Measurements from ENCODE around the gene HHAT.

The HHAT gene

DNA sequence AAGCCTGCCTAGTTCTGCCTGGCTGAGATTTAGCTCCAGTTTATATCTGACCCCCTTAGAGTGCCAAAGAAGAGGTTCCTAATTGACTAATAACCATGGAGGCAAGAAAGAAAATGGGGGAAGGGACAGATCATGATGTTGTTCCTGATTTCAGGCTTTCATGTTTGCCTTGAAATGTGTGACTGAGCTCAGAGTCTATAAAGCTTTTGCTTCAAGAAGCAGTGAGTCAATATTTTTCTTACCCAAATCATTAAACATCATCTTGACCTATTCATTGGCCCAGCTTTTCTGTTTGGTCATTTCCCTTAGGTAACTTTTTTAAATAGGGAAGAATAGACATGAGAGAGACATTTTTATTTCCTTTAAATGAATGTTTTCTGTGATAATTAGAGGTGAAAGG lies 55.9 kb downstream of the HHAT start:
- no peak overlapping the region for H3K4me2 ChIP-seq (ENCODE audit: low read depth, low read length)
- no peak for DNase-seq

DNA sequence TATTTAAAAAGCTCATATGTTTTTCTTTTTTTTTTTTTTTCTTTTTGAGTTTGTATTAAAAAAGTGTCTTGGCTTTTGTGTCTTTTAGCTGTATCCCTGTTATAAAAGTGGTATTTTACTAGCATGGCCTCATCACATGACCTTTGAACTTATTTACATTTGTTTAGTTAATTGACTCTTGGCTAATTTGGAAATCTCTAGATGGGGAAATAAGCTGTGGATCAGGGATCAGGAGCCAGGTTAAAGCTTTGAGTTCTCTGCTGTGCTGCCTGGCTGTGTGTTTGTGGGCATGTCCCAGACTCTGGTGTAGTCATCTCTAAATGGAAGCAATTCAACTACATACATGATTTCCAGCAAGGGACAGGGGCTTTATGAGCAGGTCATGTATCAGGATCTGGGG lies 56.5 kb downstream of the HHAT start:
- H3K9ac ChIP-seq (ENCODE audit: low read length) = no peak overlapping the region
- no peaks in the 10 kb centered on the region for H3K9me3 ChIP-seq (replicated peaks; ENCODE audit: insufficient read depth, low read length)
- H3K27me3 ChIP-seq (replicated peaks; ENCODE audit: insufficient read depth, low read length) = no peaks in the 10 kb centered on the region
- H3K79me2 ChIP-seq (ENCODE audit: low read length) = no peaks in the 10 kb centered on the region
- no peak overlapping the region for H3K4me3 ChIP-seq (ENCODE audit: low read length)
- no peaks in the 10 kb centered on the region for H3F3A ChIP-seq (ENCODE audit: insufficient read depth, low read length)
- no peak overlapping the region for H3K27ac ChIP-seq (ENCODE audit: low read length)
- no peaks in the 10 kb centered on the region for H3K36me3 ChIP-seq (replicated peaks; ENCODE audit: insufficient read depth, low read length)
- TF ChIP-seq EZH2 (optimal IDR thresholded peaks at IDR 0.05; ENCODE audit: low read depth, low read length) = no peak
- H3K4me2 ChIP-seq (ENCODE audit: low read depth, low read length) = no peak overlapping the region
- no peak overlapping the region for H2AFZ ChIP-seq (ENCODE audit: low read length)
- DNase-seq = no peak
- no peaks in the 10 kb centered on the region for H3K4me1 ChIP-seq (ENCODE audit: low read length)
- H4K20me1 ChIP-seq (ENCODE audit: insufficient read depth, low read length) = no peaks in the 10 kb centered on the region
- no peaks in the 10 kb centered on the region for H3K9me2 ChIP-seq (replicated peaks; ENCODE audit: insufficient read depth, low read length)

More for the DNA sequence above, 55.9 kb downstream of the HHAT start:
- Histone ChIP-seq H4K20me1 (ENCODE audit: insufficient read depth, low read length) (no peaks in the 10 kb centered on the region), H3K9me2 (replicated peaks; ENCODE audit: insufficient read depth, low read length) (no peaks in the 10 kb centered on the region), H3F3A (ENCODE audit: insufficient read depth, low read length) (no peaks in the 10 kb centered on the region), H2AFZ (ENCODE audit: low read length) (no peak overlapping the region), H3K4me3 (ENCODE audit: low read length) (no peak overlapping the region), H3K27ac (ENCODE audit: low read length) (no peak overlapping the region), H3K79me2 (ENCODE audit: low read length) (no peaks in the 10 kb centered on the region), H3K4me1 (ENCODE audit: low read length) (no peaks in the 10 kb centered on the region), H3K9ac (ENCODE audit: low read length) (no peak overlapping the region), H3K36me3 (replicated peaks; ENCODE audit: insufficient read depth, low read length) (no peaks in the 10 kb centered on the region), H3K9me3 (replicated peaks; ENCODE audit: insufficient read depth, low read length) (no peaks in the 10 kb centered on the region), H3K27me3 (replicated peaks; ENCODE audit: insufficient read depth, low read length) (no peaks in the 10 kb centered on the region)
- TF ChIP-seq, protein P1, sequence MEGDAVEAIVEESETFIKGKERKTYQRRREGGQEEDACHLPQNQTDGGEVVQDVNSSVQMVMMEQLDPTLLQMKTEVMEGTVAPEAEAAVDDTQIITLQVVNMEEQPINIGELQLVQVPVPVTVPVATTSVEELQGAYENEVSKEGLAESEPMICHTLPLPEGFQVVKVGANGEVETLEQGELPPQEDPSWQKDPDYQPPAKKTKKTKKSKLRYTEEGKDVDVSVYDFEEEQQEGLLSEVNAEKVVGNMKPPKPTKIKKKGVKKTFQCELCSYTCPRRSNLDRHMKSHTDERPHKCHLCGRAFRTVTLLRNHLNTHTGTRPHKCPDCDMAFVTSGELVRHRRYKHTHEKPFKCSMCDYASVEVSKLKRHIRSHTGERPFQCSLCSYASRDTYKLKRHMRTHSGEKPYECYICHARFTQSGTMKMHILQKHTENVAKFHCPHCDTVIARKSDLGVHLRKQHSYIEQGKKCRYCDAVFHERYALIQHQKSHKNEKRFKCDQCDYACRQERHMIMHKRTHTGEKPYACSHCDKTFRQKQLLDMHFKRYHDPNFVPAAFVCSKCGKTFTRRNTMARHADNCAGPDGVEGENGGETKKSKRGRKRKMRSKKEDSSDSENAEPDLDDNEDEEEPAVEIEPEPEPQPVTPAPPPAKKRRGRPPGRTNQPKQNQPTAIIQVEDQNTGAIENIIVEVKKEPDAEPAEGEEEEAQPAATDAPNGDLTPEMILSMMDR (IDR thresholded peaks at IDR 0.05; ENCODE audit: low read length) = no peak
- TF ChIP-seq EZH2 (optimal IDR thresholded peaks at IDR 0.05; ENCODE audit: low read depth, low read length) = no peak
- no peak for TF ChIP-seq EZH2phosphoT487 (IDR thresholded peaks at IDR 0.05; ENCODE audit: low read length)

DNA sequence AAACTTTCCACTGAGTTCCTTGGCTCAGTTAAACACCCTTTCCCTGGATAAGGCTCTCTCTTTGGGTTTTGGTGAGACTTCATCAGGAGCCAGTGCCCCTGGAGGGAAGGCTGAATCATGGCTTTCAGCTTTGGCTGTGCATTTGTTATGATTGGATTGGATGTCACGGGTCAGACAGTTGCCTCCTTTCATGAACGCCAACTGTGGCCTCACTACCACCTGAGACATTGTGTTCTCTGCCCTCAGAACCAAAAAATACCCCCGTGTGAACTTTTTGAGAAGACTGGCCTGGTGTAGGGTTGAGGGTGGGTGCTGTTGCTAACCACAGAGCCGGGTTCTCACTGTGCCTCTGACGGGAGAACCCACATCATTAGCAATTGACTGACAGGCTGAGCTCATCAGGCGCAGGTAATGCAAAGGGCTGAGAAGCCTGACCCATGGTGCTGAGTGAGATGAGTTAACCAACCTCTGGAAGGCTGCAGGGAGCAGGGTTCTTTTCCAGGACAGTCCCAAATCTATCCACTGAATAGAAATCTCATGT lies 65.6 kb downstream of the HHAT start:
- H3K9me3 ChIP-seq (replicated peaks; ENCODE audit: insufficient read depth, low read length) = no peaks in the 10 kb centered on the region
- H3K27me3 ChIP-seq (replicated peaks; ENCODE audit: insufficient read depth, low read length) = no peaks in the 10 kb centered on the region
- H3F3A ChIP-seq (ENCODE audit: insufficient read depth, low read length) = no peaks in the 10 kb centered on the region
- no peak overlapping the region for H3K9ac ChIP-seq (ENCODE audit: low read length)
- no peaks in the 10 kb centered on the region for H4K20me1 ChIP-seq (ENCODE audit: insufficient read depth, low read length)
- no peak overlapping the region for H2AFZ ChIP-seq (ENCODE audit: low read length)
- H3K36me3 ChIP-seq (replicated peaks; ENCODE audit: insufficient read depth, low read length) = no peaks in the 10 kb centered on the region
- no peak overlapping the region for H3K27ac ChIP-seq (ENCODE audit: low read length)
- TF ChIP-seq EZH2 (optimal IDR thresholded peaks at IDR 0.05; ENCODE audit: low read depth, low read length) = no peak
- no peak for TF ChIP-seq EZH2phosphoT487 (IDR thresholded peaks at IDR 0.05; ENCODE audit: low read length)
- TF ChIP-seq, protein P1 (IDR thresholded peaks at IDR 0.05; ENCODE audit: low read length) = no peak
- H3K79me2 ChIP-seq (ENCODE audit: low read length) = no peaks in the 10 kb centered on the region
- H3K4me1 ChIP-seq (ENCODE audit: low read length) = no peaks in the 10 kb centered on the region
- H3K4me2 ChIP-seq (ENCODE audit: low read depth, low read length) = no peak overlapping the region
- H3K9me2 ChIP-seq (replicated peaks; ENCODE audit: insufficient read depth, low read length) = no peaks in the 10 kb centered on the region
- no peak overlapping the region for H3K4me3 ChIP-seq (ENCODE audit: low read length)
- no peak for DNase-seq

DNA sequence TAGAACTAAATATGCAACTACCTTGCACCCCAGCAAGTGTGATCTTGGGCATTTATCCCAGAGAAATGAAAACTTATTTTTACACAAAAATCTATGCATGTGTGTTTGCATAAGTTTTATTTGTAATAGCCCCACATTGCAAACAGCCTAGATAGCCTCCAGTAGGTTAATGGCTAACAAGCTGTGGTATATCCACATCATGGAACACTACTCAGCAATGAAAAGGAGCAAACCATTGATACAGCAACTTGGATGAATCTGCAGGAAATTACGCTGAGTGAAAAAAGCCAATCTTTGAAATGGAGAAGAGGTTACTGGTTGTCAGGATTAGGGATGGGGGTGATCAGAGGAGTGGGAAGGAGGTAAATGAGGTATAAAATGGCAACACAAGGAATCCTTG lies 67.8 kb downstream of the HHAT start:
- no peak for DNase-seq
- Histone ChIP-seq H3K9me3 (replicated peaks; ENCODE audit: insufficient read depth, low read length) (no peaks in the 10 kb centered on the region), H3K27me3 (replicated peaks; ENCODE audit: insufficient read depth, low read length) (no peaks in the 10 kb centered on the region), H3K9me2 (replicated peaks; ENCODE audit: insufficient read depth, low read length) (no peaks in the 10 kb centered on the region), H3K9ac (ENCODE audit: low read length) (no peak overlapping the region), H3K79me2 (ENCODE audit: low read length) (no peaks in the 10 kb centered on the region), H2AFZ (ENCODE audit: low read length) (no peak overlapping the region), H3K27ac (ENCODE audit: low read length) (no peak overlapping the region), H3K4me1 (ENCODE audit: low read length) (no peaks in the 10 kb centered on the region), H3K36me3 (replicated peaks; ENCODE audit: insufficient read depth, low read length) (no peaks in the 10 kb centered on the region), H4K20me1 (ENCODE audit: insufficient read depth, low read length) (no peaks in the 10 kb centered on the region), H3K4me2 (ENCODE audit: low read depth, low read length) (no peak overlapping the region), H3F3A (ENCODE audit: insufficient read depth, low read length) (no peaks in the 10 kb centered on the region), H3K4me3 (ENCODE audit: low read length) (no peak overlapping the region)
- TF ChIP-seq, protein P1 (IDR thresholded peaks at IDR 0.05; ENCODE audit: low read length) = no peak
- no peak for TF ChIP-seq EZH2 (optimal IDR thresholded peaks at IDR 0.05; ENCODE audit: low read depth, low read length)
- TF ChIP-seq EZH2phosphoT487 (IDR thresholded peaks at IDR 0.05; ENCODE audit: low read length) = no peak

Data from MM.1S (cell line).